GM12878 (cell line): ENCODE results near the gene MFN1. TPM values are rescaled to one million over a fixed set of nuclear protein-coding genes. Genes with fewer than 3 reads are reported as not detected.

ENCODE experiments used
- CBFB ChIP-seq: IDR thresholded peaks from 2 replicates; pipeline ENCODE4 v1.6.1; 2016; ENCODE audit warnings: antibody characterized with exemption, low read depth
- CHD1 ChIP-seq: IDR thresholded peaks from 2 replicates; pipeline ENCODE4 v1.6.1; 2012; ENCODE audit warnings: low read depth, low read length, improper control_type of control experiment
- ELK1 ChIP-seq: IDR thresholded peaks from 2 replicates; pipeline ENCODE4 v1.6.1; 2012; ENCODE audit warnings: low read depth, low read length, improper control_type of control experiment
- ESRRA ChIP-seq: IDR thresholded peaks from 2 replicates; pipeline ENCODE4 v1.6.1; 2012; ENCODE audit warnings: mild to moderate bottlenecking, low read length, improper control_type of control experiment
- RAD51 ChIP-seq: fragments of 450-650 bp; IDR thresholded peaks from 2 replicates; pipeline ENCODE4 v1.6.1; 2016; ENCODE audit warnings: moderate library complexity, mild to moderate bottlenecking, inconsistent platforms
- ZBTB40 ChIP-seq: fragments of 450-650 bp; IDR thresholded peaks from 2 replicates; pipeline ENCODE4 v1.6.1; 2016; ENCODE audit warnings: mild to moderate bottlenecking, moderate library complexity, borderline replicate concordance
- ZZZ3 ChIP-seq: IDR thresholded peaks from 2 replicates; pipeline ENCODE4 v1.6.1; 2011; ENCODE audit warnings: low read depth; ENCODE audit not compliant: control insufficient read depth, insufficient read length
- polyA plus RNA-seq, 11 experiments: library from polyadenylated mRNA; depleted of rRNA in 4 of 11; unstranded in 6 of 11; stranded (reverse) in 5 of 11; fragments of >200 nt; fragmentation: Nextera tagmentation in 4 of 11; fragmentation: Illumina TruSeq in 1 of 11; extraction: Ambion mirVana in 4 of 11; extraction: Trizol in 1 of 11; gene quantifications; 1 replicate in 1 of 11; 2 replicates in 10 of 11; pipeline versions ENCODE4 v1.2.1 to v1.2.3, GENCODE V29; 2011 to 2016; ENCODE audit warnings: inconsistent platforms in 2 of 11, missing spikeins in 2 of 11, low read depth in 1 of 11
- total RNA-seq, 4 experiments: library from RNA; depleted of rRNA in 3 of 4; stranded (reverse); fragments of >200 nt in 3 of 4; fragmentation: Illumina TruSeq in 1 of 4; extraction: Trizol in 1 of 4; gene quantifications; 2 replicates each; pipeline versions ENCODE4 v1.2.1 to v1.2.3, GENCODE V29; 2013 to 2021

Gene MFN1
- total and polyA plus RNA-seq, 10 of the 15 experiments (the other 5 are each of a cell fraction or from before 2014, with no cell fraction given): 14.4 to 120 (median 39.8) TPM

GRCh38 chr3:179323197-179324110, 24.1 kb upstream of the MFN1 start (continued):
- TF ChIP-seq ZBTB40 (0 out of 2 replicates have a peak, but pooled peaks have one; percentile 22), ELK1 (no peak), ZZZ3 (no peak), CHD1 (0 out of 2 replicates have a peak, but pooled peaks have one; percentile 41), CBFB (no peak), RAD51 (no peak), ESRRA (peak; percentile 13; the same call in 1 of the 2 replicates)
